GM19351 (cell line): ENCODE results near the gene TCEA2.

Experiments used
- ATAC-seq: cut with Tn5 transposase; IDR thresholded peaks from one replicate; pipeline ENCODE4 v1.9.1; 2021; ENCODE audit warnings: mild to moderate bottlenecking, moderate library complexity; ENCODE audit not compliant: unreplicated experiment

TCEA2 gene

DNA sequence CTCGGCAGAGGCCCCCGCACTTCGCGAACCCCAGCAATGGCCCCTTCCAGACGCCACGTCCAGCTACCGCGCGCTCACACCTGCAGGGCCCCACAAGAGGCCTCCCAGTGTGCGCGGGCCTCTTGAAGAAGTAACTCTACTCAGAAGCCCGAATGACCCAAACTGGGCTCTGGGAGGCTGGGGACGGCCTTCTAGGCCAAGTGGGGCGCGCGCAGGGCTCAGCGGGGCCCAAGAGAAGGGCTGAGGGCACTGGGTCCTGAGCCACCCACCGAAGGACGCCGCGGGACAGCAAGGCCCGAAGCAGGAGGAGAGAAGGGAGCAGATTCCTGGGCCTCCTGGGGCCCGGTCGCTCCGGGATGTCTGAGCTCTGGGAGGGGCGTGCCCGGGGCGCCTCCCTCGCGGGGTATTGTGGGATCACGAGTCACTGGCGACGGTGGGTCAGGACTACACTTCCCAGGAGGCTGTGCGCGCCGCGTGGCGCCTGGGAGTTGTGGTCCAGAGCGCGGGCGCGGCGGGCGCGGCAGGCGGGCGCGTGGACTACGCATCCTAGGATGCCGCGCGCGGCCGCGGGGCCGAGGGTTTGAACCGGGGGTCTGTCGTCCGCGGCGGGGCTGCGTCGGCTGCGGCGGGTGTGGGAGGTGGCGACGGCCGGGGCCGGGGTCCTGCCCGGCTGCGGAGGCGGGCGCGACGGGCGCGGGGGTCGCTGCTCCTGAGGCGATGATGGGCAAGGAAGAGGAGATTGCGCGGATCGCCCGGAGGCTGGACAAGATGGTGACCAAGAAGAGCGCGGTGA, at the start of gene TCEA2:
TCEA2 (plus strand) TSS at position 603 of the 793 bp plus-strand sequence; CDS start at position 718, 115 bp downstream.
- ATAC-seq, result peak; percentile 76

DNA sequence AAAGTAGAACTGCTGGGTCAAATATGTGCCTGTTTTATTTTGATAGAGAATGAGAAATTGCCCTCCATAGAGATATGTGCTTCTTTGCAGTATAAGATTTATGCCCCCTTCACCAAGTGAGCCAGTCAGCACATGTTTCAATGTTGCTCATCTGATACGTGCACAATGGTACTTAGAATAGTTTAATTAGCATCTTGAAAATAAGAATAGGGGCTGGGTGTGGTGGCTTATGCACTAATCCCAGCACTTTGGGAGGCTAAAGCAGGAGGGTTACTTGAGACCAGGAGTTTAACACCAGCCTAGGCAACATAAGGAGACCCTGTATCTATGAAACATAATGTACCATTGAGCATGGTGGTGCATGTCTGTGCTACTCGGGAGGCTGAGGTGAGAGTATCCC, 47.4 kb upstream of the TCEA2 start:
- no peak for ATAC-seq

DNA sequence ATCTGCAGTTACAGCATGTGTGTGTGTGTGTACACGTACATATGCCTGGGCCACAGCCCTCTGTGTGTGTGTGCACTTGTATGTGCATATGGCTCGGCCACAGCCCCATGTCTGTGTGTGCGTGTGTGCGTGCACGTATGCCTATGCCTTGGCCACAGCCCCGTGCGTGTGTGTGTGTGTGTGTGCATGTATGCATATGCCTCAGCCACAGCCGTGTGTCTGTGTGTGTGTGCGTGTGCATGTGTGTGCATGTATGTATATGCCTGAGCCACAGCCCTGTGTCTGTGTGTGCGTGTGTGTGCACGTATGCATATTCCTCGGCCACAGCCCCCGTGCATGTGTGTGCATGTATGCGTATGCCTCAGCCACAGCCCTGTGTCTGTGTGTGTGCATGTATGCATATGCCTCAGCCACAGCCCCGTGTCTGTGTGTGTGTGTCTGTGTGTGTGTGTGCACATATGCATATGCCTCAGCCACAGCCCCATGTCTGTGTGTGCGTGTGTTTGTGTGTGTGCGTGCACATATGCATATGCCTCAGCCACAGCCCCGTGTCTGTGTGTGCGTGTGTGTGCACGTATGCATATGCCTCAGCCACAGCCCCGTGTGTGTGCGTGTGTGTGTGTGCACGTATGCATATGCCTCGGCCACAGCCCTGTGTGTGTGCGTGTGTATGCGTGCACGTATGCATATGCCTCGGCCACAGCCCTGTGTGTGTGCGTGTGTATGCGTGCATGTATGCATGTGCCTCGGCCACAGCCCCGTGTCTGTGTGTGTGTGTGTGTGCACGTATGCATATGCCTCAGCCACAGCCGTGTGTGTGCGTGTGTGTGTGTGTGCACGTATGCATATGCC, 41.6 kb upstream of the TCEA2 start:
- no peak for ATAC-seq

DNA sequence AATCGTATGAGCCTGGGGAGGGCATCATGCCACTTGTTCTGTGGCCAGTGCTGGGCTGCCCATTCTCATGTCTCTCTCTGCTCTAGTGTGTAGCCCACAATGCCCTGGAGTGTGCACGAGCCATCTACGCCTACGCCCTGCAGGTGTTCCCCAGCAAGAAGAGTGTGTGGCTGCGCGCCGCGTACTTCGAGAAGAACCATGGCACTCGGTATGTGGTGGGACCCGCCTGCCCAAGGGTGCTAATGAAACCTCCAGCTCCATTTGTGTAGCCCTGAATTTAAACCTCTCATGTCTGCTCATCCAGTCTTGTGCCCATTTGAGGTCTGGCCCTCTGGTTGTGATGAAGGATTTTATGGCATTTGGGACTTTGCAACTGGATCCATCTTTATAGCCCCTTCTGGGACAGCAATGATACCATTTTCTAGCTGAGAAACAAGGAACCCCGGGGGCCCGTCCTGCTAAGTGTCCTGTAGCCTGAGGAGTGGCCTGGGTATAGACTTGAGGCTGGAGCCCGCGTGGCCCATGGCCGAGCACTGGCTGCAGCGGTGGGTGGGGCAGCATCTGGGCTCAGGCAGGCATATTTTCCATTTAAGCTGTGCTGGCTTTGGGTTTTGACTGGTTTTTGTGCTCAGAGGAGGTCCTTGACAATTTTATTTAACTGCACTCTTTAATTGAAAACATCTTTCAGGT, 40.2 kb upstream of the TCEA2 start:
- ATAC-seq, result no peak

DNA sequence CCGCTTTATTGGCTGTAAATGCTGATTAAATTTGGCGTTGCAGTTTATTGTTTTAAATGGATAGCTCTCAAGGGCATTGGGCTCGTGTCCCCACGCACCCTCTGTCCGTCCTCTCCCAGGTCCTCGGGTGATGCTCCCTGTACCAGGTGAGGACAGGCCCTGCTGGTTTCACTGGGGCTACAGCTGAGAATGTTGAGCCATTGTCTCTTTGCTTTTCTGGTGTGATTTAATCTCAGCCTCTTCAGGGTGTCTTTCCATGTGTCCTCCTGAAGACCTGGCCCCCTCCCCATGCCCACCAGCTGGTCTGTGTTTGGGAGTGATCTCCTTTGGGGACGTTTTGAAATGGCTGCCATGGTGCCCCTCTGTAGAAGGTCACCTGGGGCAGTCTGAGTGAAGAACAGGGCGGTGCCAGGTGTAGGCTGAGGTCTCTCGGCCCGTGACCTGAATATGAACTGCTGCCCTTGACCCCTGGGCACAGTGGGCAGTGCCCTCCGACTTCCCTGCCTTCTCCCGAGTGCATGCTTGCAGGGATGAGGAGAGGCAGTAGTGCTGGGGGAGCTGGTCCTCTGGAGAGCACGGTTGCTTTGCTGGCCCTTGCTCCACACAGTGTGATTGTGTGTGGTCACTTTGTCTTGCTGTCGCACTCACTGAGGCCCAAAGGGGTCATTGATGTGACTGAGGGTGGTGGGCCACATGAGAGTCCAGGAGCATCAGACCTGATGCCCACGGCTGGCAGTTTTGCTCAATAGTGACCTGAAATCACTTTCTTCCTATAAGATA, 39.4 kb upstream of the TCEA2 start:
- no peak for ATAC-seq

DNA sequence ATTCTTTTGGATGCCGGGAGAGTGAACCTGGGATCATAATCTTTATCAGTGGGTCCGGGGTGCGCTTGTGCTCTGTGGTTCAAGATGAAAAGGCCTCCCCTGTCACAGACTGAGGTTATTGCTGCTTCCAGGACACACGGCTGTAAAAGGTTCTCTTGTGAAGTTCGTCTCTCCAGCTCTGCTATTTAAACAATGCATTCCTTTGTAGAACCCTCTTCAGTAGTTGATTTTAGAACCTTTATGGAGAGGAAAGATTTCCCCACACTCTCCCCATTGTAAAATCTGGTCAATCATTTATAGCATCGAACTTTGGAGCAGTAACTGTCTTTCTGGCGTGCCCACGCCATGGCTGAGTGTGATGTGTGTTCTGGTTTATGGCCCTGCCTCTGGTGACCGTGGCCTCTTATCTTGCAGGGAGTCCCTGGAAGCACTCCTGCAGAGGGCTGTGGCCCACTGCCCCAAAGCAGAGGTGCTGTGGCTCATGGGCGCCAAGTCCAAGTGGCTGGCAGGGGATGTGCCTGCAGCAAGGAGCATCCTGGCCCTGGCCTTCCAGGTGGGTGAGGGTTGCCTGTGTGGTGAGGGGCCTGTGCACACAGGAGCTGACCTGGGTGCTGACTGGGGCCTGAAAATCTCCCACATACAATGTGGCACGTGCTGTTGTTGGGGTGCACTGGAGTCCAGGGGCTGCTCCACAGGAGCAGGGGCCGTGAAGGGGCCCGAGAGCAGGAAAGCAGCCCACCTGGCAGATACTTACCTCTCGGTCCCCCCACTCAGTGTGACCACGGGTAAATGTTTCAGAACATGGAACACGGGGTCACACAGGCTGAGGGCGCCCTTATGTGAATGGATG, 38.6 kb upstream of the TCEA2 start:
- no peak for ATAC-seq

DNA sequence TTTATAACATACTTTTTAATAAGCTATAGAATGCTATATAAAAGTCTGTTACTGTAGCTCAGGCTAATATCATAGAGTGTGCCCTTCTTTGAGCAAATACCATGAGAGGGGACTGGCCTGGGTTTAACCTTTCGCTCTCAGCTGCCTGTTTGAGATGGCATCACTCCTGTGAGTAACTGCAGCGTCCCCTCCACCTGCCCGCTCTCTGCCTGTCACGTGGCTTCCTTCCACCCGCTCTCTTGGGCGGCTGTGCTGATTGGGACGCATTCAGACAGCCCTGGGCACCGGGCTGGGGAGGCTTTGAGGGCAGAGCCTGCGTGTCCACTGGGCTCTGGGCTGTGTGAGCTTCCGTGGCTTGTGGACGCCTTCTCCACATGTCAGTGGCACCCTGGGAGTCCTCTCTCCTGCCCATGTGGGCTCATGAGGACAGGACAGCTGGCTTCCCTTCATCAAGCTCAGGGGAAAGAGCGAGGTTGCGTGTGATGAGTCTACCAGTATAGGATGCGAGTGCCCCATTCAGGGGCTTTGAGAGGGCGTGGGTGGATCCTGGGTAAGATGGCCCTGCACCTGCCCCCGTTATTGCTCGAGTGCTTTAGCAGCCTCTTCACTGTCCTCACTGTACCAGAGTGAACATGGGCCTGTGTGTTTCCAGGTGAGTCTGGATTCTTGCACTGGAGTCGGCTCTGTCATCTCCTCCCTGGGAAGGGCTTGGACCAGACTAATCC, 37.7 kb upstream of the TCEA2 start:
- ATAC-seq, result no peak

DNA sequence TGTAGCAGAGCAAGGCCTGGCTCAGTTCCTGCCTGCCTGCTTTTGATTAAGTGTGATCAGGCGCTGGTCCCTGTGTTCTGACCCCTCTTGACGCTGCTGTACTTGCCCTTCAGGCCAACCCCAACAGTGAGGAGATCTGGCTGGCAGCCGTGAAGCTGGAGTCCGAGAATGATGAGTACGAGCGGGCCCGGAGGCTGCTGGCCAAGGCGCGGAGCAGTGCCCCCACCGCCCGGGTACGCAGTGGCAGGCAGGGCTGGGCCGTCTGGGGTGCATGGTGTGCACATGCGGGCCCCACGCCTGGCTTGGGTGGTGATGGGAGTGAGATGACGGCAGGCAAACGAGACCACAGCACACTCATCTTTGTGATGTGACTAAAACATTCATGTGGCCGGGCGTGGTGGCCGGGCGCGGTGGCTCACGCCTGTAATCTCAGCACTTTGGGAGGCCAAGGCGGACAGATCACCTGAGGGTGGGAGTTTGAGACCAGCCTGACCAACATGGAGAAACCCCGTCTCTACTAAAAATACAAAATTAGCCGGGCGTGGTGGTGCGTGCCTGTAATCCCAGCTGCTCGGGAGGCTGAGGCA, 37.1 kb upstream of the TCEA2 start:
- no peak for ATAC-seq

DNA sequence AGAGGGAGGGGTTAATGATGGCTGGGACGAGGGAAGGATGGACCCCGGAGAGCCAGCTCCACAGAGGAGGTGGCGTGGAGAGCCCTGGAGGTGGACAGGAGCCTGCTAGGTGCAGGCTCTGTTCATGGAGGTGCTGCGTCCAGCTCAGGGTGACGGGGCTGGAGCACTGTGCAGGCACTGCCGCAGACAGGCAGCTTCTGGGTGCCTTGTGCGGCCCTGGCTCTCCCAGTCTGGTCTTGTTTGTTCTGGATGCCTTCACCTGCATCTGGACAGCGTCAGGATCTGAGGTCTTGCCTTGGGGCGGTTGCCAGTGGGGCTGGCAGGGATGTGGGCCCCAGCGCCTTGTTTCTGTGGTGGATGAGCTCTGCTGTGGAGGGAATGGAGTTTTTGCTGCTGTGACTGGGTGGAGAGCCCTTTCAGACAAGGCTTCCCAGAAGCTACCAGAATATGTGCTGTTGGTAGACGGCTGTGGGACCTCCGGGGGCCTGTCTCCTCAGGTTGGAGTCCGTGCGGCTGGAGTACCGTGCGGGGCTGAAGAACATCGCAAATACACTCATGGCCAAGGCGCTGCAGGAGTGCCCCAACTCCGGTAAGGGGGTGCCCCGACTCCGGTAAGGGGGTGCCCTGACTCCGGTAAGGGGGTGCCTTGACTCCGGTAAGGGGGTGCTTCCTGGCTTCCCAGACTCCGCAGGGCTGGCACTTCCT, 34.9 kb upstream of the TCEA2 start:
- ATAC-seq, result no peak

DNA sequence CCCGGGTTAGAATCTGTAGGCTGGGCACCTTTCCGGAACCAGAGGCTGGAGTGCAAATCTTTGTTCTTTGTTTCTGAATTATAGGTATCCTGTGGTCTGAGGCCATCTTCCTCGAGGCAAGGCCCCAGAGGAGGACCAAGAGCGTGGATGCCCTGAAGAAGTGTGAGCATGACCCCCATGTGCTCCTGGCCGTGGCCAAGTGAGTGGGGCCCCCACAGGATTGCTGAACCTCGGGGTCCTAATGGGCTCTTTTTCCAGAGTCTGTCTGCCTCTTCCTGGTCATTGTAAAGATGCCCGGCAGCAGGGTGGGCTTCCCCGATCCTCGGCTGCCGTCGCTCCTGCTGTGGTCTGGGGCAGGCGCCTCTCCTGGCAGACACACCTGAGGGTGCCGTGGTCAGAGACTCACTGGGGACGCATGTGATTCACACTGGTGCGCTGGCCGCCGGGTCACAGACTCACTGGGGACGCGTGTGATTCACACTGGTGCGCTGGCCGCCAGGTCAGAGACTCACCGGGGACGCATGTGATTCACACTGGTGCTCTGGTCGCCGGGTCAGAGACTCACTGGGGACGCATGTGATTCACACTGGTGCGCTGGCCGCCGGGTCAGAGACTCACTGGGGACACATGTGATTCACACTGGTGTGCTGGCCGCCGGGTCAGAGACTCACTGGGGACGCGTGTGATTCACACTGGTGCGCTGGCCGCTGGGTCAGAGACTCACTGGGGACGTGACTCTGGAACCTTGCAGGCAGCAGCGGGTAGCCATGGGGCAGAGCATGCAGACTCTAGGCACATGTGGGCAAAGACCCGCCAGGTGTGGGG, 33.5 kb upstream of the TCEA2 start:
- no peak for ATAC-seq

DNA sequence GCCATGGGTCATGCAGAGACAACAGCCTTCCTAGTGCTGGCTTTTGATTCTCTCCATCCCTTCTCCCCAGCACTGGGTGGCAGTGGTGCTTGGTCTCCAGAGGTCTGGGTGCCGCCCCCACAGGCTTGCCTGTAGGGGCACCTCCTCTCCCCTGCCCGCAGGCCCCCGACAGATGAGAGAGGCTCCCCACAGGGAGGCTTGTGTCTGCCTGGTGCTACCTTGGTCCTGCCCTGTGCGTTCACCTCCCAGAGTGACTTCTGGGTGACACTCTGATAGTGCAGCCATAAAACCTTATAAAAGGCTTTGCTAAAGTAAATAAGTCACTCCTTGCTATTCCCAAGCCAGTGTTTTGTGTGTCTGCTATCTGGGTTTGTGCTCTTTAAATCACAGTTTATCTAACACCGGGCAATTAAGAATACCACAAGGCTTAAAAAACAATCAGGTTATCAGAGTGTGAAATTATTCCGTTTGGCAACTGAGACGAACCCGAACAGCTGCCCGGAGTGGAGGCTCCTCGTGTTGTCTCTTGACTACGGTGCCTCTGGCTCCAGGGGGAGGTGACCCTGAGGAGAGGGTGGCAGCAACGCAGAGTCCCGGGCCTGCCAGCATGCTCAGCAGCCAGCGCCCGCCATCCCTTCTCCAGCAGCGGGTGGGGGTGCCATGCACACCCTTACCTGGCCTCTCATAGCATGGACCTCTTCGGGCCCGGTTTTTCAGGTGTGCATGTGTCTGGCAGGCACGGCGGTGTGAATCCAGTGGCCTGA, 32.4 kb upstream of the TCEA2 start:
- no peak for ATAC-seq

DNA sequence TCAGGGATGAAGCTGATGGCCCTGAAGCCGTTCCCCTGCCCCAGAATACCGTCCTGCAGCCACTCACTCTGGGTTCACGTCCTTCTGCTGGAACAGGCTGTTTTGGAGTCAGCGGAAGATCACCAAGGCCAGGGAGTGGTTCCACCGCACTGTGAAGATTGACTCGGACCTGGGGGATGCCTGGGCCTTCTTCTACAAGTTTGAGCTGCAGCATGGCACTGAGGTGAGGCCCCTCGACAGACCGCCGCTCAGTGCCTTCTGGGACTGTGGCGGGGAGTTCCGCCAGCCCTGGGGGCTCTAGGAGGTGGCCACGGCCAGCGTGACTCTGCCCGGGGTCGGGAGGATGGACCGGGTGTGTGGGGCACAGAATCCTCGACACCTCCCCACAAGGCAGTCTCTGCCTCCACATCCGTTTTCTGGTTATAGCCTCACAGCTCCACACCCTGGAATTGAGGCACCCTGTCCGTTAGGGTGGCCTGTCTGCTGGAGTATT, 31.1 kb upstream of the TCEA2 start:
- ATAC-seq, result no peak

DNA sequence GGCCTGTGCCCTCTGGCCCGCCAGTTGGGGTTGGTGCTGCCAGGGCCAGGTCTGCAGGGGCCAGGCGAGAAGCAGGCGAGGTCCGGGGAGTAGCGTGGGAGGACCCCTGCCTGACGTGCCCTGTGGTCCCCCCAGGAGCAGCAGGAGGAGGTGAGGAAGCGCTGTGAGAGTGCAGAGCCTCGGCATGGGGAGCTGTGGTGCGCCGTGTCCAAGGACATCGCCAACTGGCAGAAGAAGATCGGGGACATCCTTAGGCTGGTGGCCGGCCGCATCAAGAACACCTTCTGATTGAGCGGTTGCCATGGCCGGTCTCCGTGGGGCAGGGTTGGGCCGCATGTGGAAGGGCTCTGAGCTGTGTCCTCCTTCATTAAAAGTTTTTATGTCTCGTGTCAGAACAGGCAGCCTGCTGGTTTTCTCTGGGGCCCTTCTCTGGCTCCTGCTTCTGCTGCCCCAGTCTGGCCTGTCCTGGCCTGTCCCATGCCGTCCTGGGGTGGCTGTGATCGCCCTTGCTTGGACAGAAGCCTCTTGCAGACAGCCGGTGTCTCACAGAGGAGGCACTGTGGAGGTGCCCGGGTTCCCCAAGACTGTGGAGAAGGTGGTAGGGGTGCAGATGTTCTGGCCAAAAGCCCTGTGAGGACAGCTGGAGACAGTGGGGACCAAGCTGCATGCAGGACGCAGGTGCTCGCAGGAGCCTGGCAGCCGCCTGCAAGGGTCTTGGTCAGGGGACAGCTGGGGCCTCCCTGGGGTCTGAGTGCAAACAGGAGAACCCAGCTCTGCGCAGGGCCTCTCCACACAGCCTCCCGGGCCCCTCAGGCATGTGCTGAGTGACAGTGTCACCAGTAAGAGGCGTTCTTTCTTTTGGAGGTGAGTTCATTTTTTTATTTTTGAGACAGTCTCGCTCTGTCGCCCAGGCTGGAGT, 30.0 kb upstream of the TCEA2 start:
- no peak for ATAC-seq

DNA sequence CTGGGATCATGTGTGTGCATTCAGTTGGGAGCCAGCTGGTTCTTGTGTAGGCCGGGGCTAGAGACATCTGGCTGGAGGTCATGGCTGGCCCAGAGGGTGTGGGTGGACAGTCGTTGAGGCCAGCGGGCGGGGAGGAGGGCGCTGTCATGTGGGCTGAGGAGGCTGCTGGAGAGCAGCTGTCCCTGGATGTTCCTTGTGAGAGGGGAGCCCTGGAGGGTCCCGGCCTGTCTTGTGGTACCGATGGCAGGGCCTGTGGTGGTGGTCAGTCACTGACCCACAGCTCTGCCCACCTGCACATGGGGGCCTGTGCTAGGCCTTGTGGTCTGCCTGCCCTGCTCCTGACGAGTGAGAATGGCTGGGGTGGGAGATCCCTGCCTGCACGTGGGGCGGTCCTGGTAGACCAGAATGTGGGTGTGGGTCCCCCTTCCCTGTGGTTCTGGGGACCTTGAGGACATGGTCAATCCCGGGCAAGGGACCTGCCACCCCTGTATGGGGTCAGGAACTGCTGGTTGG, 29.0 kb upstream of the TCEA2 start:
- ATAC-seq, result no peak
